Gastroesophageal sphincter (tissue), 4 donors: ENCODE data around the gene AP3B2. TPM values are rescaled to one million over a fixed set of nuclear protein-coding genes. Genes with fewer than 3 reads are reported as not detected.

ENCODE experiments used
- ATAC-seq: fragments of 150-250 bp; one replicate; pipeline ENCODE4 v1.9.1; 2016; ENCODE audit warnings: mild to moderate bottlenecking, moderate library complexity
- H3K27ac ChIP-seq, 4 donors: fragments of 200-600 bp; sonication (generic) in 3 of 4; 1 replicate in 3 of 4; 2 replicates in 1 of 4; pipeline ENCODE4 v1.5.1; 2016 to 2019
- H3K27me3 ChIP-seq: fragments of 200-600 bp; sonication (generic); one replicate; pipeline ENCODE4 v1.5.1; 2019
- H3K36me3 ChIP-seq, 2 donors: fragments of 200-600 bp; sonication (generic); one replicate each; pipeline ENCODE4 v1.5.1; 2019; ENCODE audit warnings: control low read depth in 1 of 2
- H3K4me1 ChIP-seq, 3 donors: fragments of 200-600 bp; sonication (generic); 1 replicate in 2 of 3; 2 replicates in 1 of 3; pipeline ENCODE4 v1.5.1; 2016 to 2019; ENCODE audit warnings: control low read depth in 2 of 3
- H3K4me3 ChIP-seq, 2 donors: fragments of 200-600 bp; sonication (generic); one replicate each; pipeline ENCODE4 v1.5.1; 2019; ENCODE audit warnings: mild to moderate bottlenecking in 1 of 2, moderate library complexity in 1 of 2
- H3K9me3 ChIP-seq, 3 donors: fragments of 200-600 bp; sonication (generic); one replicate each; pipeline ENCODE4 v1.5.1; 2017 to 2019; ENCODE audit warnings: control low read depth in 2 of 3
- EP300 ChIP-seq: sonication (generic); formaldehyde crosslinking; IDR thresholded peaks from one replicate; pipeline ENCODE4 v1.6.1; 2017; ENCODE audit warnings: antibody characterized with exemption, mild to moderate bottlenecking
- POLR2A ChIP-seq, 2 donors: fragments of 450-650 bp; IDR thresholded peaks; one replicate each; pipeline ENCODE4 v1.6.1; 2017; ENCODE audit warnings: antibody characterized with exemption in 2 of 2, mild to moderate bottlenecking in 2 of 2, moderate library complexity in 1 of 2
- POLR2AphosphoS5 ChIP-seq: sonication (generic); formaldehyde crosslinking; IDR thresholded peaks from one replicate; pipeline ENCODE4 v1.6.1; 2017; ENCODE audit warnings: antibody characterized with exemption
- WGBS, 2 donors: methylation state at CpG; one replicate each; pipeline ENCODE4 v1.1.5; 2018; ENCODE audit warnings: low coverage in 1 of 2; 5-methylcytosine and 5-hydroxymethylcytosine counted together
- total RNA-seq, 4 donors: library from RNA; depleted of rRNA; stranded (reverse); fragments of >200 nt; gene quantifications; one replicate each; pipeline ENCODE4 v1.1.0, GENCODE V29; 2016
- TF ChIP-seq, protein P1 (sequence below), 4 experiments: fragments of 200-600 bp in 2 of 4; fragments of 450-650 bp in 2 of 4; sonication (generic) in 1 of 4; IDR thresholded peaks; one replicate each; pipeline ENCODE4 v1.5.1; 2017 to 2019; ENCODE audit warnings: antibody characterized with exemption in 4 of 4, mild to moderate bottlenecking in 2 of 4, moderate library complexity in 2 of 4

AP3B2 gene
- total RNA-seq, 4 donors from 2014 or later, result 1.6 to 2.6 (median 2.0) TPM

DNA sequence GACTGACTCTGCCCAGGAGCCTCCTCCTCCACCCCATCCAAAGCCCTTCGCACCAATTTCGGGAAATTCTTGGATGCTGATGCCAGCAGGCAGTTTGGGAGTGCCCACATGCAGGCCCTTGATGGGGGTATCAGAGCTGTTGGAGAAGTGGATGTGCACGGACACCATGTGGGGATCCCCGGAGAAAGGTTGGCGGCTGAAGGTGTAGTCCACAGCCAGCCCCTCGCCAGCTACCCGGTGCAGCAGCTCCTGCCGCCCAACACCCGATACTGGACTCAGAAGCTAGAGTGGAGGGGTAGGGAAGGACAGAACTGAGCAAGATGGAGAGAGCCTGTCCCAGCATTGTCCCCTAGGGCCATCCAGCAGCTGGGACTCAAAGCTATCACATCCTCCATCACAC is 47.0 kb downstream of the AP3B2 start:
- Histone ChIP-seq H3K4me1 (no peaks in the 10 kb centered on the region), H3K27me3 (peaks cover 17% of the 10 kb centered on the region), H3K27ac (no peak overlapping the region), H3K9me3 (no peaks in the 10 kb centered on the region), H3K36me3 (no peaks in the 10 kb centered on the region), H3K4me3 (no peak overlapping the region)
- WGBS, 2 donors, result 72 to 88% methylated on average over 7 to 9 of the region's 9 CpGs
- ATAC-seq, result no peak
- TF ChIP-seq POLR2A (IDR thresholded peaks at IDR 0.05) (no peak), EP300 (no peak), POLR2AphosphoS5 (no peak)
- TF ChIP-seq, protein P1, sequence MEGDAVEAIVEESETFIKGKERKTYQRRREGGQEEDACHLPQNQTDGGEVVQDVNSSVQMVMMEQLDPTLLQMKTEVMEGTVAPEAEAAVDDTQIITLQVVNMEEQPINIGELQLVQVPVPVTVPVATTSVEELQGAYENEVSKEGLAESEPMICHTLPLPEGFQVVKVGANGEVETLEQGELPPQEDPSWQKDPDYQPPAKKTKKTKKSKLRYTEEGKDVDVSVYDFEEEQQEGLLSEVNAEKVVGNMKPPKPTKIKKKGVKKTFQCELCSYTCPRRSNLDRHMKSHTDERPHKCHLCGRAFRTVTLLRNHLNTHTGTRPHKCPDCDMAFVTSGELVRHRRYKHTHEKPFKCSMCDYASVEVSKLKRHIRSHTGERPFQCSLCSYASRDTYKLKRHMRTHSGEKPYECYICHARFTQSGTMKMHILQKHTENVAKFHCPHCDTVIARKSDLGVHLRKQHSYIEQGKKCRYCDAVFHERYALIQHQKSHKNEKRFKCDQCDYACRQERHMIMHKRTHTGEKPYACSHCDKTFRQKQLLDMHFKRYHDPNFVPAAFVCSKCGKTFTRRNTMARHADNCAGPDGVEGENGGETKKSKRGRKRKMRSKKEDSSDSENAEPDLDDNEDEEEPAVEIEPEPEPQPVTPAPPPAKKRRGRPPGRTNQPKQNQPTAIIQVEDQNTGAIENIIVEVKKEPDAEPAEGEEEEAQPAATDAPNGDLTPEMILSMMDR (IDR thresholded peaks at IDR 0.05), result no peak

DNA sequence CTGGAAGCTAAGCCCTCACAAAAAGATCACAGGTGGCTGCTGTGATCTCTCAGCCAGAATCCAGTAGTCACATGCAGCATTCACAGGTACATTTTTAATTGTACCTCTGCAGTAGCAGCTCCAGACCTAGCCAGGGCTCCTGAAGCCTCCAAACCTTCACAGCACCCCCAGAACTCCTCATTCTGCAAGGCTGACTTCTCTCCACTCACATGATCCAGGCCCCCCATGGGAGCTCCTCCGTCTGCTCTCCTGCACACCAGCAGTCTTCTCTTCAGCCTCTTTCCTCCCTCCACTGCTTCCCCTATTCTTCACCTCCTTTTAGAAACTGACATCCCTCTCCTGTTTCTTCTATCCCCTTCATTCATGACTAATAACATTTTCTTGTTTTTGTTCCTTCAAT is 49.3 kb downstream of the AP3B2 start:
- Histone ChIP-seq H3K27me3 (peaks cover 17% of the 10 kb centered on the region), H3K27ac (no peak overlapping the region), H3K9me3 (no peaks in the 10 kb centered on the region), H3K4me1 (no peaks in the 10 kb centered on the region), H3K36me3 (no peaks in the 10 kb centered on the region), H3K4me3 (no peak overlapping the region)
- ATAC-seq, result no peak
- 42 to 50% methylated on average over 1 of the region's 1 CpG for WGBS, 2 donors
- TF ChIP-seq, protein P1 (IDR thresholded peaks at IDR 0.05), result no peak
- no peak for TF ChIP-seq POLR2AphosphoS5
- no peak for TF ChIP-seq POLR2A (IDR thresholded peaks at IDR 0.05)
- no peak for TF ChIP-seq EP300

DNA sequence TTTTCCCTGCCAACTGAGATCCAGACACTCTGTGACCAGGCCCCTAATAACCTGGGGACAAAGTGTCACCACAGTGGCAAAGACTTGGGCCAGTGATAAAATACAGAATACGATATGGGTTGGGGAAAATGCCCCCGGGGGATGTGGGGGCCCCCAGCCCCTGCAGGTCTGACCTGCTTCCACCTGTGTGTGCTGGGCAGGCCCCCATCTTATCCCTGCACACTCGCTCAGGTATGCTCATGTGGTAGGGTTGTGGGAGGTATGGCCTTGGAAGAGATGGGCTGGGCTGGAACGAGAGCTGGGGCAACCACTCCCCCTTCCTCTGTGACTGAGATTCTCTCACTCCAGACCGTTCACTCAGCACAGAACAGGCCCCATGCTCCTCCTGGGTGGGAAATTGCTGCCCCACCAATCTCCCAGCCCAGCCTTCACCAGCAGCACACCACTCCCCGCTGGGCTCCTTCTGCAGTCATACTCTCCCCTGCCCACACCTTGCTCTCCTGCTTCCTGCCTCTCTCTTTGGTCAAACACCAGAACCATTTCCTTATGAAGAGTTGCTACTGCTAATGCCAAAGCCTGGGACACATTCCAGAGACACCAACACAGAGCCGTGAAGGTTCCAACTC is 52.9 kb downstream of the AP3B2 start:
- Histone ChIP-seq H3K36me3 (no peaks in the 10 kb centered on the region), H3K27ac (no peak overlapping the region), H3K9me3 (no peaks in the 10 kb centered on the region), H3K27me3 (no peaks in the 10 kb centered on the region), H3K4me3 (no peak overlapping the region), H3K4me1 (no peaks in the 10 kb centered on the region)
- WGBS, 2 donors, result 57 to 80% methylated on average over 2 to 4 of the region's 7 CpGs
- ATAC-seq, result no peak
- TF ChIP-seq POLR2A (IDR thresholded peaks at IDR 0.05), result no peak
- TF ChIP-seq EP300, result no peak
- TF ChIP-seq POLR2AphosphoS5, result no peak
- TF ChIP-seq, protein P1 (IDR thresholded peaks at IDR 0.05), result no peak

DNA sequence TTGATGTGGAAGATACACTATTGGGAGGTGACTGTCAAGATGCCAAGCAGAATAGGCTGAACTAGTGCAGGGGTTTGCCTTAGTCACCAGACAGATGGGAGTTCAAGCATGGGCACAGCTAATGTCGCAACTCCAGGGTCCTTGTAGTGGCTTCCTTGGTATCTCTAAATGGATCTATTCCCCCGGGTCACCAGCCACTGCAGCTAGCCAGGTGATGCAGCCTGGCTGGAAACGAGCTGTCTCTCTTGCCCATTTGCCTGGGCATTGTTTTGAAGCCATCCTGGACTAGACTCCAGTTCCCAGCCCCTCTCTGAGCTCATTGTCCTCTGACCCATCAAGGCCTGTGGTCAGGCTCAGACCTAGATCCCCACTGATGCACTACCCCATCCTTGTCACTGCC is 54.1 kb downstream of the AP3B2 start:
- no peak for TF ChIP-seq POLR2AphosphoS5
- no peak for TF ChIP-seq EP300
- no peak for TF ChIP-seq POLR2A (IDR thresholded peaks at IDR 0.05)
- TF ChIP-seq, protein P1 (IDR thresholded peaks at IDR 0.05), result no peak
- 90% methylated on average over 2 of the region's 3 CpGs; no CpG with 5 or more reads in 1 of the 2 donors for WGBS, 2 donors

DNA sequence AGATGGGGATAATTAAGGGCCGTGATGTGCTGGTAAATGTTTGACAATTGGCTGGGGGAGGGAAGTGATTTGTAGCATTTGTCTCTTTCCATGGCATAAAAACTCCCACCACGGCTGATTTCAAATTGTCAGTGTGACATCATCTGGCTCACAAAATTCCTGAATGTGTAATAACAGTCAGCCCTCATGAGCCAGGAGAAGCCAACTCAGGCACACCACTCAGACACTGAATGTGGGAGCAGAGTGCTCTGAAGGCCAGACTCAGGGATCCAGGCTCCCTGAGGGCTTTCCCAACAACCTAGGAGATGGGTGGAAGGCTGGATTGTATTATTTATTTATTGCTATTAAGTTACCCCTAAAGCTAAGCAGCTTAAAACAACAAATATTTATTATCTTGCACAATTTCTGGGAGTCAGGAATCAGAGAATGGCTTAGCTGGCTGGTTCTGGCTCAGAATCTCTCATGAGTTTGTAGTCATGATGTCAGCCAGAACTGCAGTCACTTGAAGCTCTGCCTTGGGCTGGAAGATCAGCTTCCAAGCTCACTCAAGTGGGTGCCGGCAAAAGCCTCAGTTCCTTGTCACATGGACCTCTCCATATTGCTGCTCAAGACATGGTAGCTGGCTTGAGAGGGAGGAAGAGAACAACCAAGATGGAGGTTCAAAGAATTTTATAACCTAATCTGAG is 56.0 kb downstream of the AP3B2 start:
- H3K36me3 ChIP-seq, result no peaks in the 10 kb centered on the region
- H3K9me3 ChIP-seq, result no peaks in the 10 kb centered on the region
- no peak overlapping the region for H3K4me3 ChIP-seq
- H3K27ac ChIP-seq, result no peak overlapping the region
- 52 to 74% methylated on average over 3 of the region's 3 CpGs for WGBS, 2 donors
- TF ChIP-seq, protein P1 (IDR thresholded peaks at IDR 0.05), result no peak
- no peak for TF ChIP-seq POLR2A (IDR thresholded peaks at IDR 0.05)
- peaks cover 0 to 3% (median 0%) of the 10 kb centered on the region in 3 donors for H3K4me1 ChIP-seq
- no peak for ATAC-seq
- H3K27me3 ChIP-seq, result no peaks in the 10 kb centered on the region

More for the DNA sequence above, 54.1 kb downstream of the AP3B2 start:
- H3K4me1 ChIP-seq, result no peaks in the 10 kb centered on the region
- no peaks in the 10 kb centered on the region for H3K9me3 ChIP-seq
- no peaks in the 10 kb centered on the region for H3K27me3 ChIP-seq
- H3K36me3 ChIP-seq, result no peaks in the 10 kb centered on the region
- no peak overlapping the region for H3K4me3 ChIP-seq
- ATAC-seq, result no peak
- H3K27ac ChIP-seq, result no peak overlapping the region
